GDM1 (cell line): ENCODE results near the gene DMKN.
"Not testable (repeated sequence)": the region's sequence is repeated elsewhere in the genome, so short reads cannot be mapped to it uniquely, and the experiment has no call there.

ENCODE experiments used
- DNase-seq: peaks from one replicate; lab custom pipeline; 2025; lab: John Stamatoyannopoulos, UW

DMKN gene

DNA sequence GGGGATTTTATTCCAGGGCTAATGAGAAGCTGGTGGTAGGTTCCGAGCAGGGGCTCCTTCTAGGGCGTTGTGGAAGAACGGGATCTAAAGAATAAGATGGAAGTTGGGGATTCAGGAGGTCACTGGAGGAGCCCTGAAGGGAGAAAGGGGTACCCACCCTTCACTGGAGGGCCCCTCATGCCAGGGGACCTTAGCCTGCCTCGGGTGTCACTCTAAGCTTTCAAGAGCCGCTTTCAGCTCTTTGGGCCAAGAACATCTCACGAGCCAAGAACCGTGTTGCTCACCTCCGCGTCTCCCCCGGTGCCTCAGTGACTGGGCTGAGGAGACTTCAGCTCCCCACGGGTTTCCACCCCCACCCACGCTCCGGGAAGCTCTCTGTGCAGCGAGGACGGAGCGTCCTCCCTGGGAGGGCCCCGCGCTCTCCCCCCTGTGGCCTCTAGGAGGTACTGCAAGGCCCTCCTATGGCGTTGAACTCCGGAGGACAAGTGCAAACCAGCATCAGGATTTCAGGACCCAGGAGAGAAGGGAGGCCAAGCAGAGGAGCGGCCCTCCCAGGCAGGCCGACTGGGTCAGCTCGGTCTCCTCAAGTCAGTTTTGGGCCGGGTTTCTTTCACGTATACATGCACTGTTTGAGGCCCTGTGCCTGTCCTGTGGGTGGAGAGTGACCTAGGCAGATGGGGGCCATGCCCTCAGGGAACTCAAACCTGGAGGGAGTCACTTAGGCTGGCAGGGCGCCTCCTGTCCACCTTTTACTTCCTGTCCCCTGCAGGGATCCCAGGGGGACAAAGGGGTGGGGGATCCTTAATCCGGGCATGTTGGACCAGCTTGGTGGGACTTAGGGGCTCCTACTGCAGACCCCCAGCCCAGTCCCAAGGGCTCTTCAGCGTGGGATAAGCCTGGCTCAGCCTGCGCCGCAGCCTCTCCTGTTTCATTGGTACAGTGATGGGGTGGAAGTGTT is 18.1 kb downstream of the DMKN start:
- peak; percentile 34 for DNase-seq

DNA sequence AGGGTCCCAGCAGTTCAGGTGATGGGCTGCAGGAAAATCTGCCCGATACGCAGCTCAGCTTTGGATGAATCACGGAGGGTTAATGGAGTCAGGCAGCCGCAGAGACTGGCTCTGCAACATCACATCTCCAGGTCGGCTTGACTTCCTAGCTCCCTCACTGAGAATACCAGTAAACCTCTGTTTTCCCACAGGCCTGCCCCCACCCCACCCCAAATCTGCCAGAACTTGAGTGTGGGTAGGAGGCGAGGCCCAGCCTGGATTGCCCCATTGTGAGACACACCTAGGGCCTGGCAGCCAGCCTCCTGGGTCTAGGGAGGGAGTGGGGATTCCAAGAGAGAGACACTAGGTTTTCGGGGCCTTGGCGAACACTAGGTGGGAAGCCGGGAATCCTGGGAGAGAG is 19.5 kb downstream of the DMKN start:
- DNase-seq: no peak

DNA sequence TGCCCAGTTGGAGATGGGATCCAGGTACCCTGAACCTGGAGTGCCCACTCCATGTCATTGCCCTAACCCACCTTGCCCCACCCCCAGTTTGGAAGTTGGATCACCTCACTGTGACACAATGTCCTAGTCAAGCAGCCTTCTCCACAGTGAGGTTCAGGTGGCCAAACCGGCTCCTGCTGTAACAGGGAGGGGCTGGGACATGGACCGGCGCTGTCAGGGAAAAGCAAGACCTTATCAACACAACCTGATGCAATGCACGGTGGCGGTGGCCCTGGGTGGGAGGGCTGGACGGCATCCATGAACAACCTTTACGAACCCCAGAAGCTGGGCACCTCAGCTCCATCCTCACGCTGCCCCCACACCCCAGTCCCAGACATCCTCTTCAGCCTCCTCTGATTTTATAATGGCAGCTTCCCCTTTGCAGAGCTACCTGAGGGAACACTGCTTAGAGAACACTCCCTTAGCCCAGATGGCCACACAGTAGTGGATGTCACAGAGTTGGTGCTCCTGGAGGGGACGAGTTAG is 21.6 kb downstream of the DMKN start:
- DNase-seq: no peak

DNA sequence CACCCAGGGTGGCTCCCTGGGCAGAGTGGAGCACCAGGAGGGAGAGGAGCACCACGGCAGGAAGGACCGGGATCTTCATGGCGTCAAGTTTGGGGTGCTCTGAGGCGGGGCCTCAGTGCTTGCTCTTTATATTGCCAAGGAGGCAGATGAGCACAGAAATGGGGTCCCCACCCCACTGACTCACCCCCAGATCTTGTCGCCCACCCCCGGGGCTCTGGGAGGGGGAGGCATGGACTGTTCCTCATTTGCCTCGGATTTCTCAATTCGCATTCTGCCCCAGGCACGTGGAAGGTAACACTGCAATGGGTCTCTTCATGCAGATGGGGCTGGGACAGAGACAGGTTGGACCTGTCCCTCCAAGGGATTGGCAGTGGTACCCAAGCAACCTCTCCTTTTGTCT is 23.1 kb downstream of the DMKN start, which contains the start of gene KRTDAP:
Gene KRTDAP, minus strand, starts transcription at position 101 of the 400 bp plus-strand sequence. Its CDS starts 22 bp downstream, at position 79.
- no peak for DNase-seq

DNA sequence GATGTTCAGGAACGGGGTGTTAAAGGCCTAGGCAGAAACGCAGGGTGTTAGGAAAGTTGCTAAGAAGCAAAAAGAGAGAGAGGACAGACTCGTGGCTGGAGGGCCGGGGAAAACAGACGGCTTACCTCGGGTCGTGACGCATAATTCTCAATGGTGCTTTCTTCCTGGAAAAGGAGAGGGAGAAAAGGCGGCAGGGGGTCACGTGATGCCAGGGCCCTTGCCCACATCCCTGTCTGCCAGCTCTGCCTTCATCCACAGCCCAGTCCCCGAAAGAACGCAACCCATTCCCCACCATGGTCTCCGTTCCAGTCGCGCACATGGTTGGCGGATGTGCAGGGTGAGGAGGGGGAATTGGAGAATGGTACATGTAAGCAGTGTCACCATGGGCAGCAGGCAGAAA is 24.8 kb downstream of the DMKN start:
- DNase-seq: no peak

DNA sequence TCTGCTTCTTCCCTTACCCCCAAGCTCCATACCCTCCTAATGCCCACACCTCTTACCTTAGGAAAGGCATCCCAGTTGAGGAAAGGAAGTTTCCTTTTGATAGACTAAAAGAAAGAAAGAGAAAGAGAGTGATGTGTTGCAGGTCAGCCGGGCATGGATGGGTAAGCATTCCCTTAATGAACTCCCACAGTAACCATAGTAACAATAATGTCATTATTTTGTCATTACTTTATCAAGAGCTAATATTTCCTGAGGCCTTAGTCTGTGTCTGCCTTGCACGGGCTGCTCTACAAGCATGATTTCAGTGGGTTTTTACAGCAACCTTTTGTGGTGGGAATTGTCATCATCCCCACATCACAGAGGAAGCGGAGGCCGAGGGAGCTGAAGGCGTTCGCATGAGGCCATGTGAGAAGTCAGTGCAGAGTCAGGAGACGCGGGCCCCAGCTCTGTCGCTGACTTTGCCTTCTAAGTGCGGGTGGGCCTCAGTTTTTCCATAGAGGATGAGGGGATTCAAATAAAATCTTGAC is 25.7 kb downstream of the DMKN start:
- no peak for DNase-seq

DNA sequence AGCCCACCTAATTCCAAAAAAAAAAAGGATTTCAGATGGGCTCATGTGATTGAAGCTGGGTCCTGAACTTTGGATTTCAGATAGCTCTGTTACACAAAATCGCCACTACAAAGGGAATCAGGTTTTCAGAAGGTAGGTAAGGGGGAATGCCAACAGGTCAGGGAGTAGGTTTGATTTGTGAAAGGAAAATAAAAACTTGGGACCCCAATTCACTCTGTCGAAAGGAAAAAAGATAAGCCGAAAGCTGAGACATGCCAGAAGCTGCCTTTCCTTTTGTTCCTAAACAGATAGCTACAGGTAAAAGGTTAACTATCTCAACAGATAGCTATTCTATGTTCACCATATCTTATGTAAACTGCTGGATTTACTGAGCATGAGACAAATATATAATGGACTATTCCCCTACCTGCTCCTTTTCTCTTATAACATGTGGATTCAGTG is 27.2 kb downstream of the DMKN start:
- DNase-seq: no peak

DNA sequence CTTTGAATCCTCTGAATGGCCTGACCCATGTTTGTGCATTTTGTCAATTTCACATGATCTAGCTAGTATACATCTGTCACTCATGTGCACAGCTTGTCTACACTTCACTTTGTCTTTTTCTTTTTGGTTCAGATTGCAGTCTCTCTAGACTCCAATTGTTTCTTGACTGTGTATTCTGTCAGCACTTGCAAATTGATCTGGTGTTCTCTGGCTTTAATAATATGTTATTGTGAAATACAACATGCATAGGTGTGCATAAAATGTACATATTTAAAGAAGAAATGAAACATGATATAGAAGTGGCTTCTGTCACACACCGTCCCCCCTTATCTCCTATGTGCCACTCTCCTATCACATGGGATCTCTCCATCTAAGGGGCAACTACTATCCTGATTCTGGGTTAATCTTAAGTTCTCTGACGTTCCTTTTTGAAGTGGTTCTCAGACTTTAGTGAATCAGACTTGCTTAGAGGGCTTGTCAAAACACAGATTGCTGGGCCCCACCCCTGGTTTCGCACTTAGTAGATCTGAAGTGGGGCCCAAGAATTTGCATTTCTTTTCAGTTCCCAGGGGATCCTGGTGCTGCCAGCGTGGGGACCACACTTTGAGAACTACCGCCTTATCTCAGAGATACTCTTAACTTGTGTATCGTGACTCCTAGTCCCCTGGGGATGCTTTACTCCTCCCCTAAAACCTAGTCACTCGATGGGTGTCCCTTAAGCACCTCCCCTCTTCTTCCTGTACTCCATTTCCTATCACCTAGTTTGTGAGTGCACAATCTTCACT is 29.0 kb downstream of the DMKN start:
- DNase-seq: no peak

DNA sequence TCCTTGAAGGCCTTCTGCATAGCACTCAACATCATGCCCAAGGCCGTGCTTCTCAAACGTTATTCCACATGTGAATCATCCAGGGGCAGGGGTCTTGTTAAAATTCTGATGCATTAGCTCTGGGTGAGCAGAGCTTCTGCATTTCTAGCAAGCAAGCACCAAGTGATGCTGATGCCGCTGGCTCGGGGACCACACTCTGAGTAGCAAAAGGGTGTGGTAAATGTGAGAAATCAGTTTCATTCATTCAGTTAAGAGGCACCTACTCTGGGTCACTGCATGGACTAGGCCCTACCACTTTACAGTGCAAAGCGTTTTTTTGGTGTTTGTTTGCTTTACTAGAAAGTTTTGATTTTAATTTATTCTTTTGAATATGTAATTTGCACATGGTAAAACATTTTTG is 30.4 kb downstream of the DMKN start:
- no peak for DNase-seq

DNA sequence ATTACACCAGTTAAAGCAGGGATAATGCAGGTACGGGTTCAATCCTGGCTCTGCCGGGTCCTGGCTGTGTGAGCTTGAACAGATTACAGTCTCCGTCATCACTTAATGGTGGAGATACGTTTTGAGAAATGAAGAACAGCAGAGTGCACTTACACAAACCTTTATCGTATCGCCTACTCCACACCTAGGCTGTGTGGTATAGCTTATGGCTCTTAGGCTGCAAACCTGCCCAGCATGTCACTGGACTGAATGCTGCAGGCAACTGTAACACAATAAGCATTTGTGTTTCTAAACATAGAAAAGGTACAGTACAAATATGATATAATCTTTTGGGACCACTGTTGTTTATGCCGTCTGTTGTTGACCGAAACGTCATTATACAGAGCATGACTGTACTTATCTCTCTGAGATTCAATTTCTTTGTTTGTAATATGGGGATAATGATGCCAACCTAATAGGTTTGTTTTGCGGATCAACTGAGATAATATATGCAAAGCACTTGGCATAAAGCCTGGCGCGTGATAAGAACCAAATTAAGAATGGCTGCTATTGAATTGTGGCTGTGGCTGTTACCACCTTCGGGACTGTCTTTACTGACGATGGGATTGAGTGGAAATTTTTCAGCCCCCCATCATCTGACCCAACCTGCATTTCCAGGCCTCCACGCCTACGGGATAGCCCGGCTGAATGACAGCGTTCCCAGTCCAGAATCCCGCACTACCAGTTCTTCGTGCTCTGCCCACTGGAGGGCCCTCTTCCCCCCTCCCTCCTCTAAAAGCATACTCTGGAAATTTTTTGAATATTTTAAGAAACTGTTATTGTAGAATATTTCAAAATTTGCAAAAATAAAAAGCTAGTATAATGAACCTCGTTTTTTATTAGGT is 34.4 kb downstream of the DMKN start:
- no peak for DNase-seq

DNA sequence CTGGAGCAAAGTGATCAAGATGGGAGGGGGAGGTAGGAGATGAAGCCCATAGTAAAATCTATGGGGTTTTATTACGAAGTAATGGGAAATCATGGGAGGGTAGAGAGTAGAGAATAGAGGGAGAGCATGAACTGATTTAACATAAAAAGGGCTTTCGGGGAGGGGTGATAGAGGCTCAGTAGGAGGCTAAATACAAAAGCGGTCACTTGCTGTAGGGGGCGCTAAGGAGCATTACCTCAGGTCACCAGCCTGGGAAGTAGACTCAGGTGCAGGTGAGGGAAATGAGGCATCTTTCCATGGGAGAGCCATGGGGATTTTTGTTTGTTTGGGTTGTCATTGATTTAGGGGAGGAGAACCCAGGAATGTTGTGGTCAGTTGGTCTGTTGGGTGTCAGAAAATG is 37.3 kb downstream of the DMKN start:
- DNase-seq: no peak

DNA sequence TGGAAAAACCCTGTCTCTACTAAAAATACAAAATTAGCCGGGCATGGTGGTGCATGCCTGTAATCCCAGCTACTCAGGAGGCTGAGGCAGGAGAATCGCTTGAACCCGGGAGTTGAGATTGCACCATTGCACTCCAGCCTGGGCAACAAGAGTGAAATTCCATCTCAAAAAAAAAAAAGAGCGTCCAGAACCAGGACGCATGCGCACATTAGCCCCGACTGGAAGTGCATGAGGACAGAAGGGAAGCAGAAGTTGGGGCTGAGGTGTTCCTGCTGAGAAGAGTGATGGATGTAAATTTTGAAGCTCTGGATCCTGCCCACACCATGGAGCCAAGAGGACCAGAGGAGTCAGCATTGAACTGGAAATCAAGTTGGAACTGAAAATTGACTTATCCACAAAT is 38.9 kb downstream of the DMKN start:
- not testable (repeated sequence) for DNase-seq

DNA sequence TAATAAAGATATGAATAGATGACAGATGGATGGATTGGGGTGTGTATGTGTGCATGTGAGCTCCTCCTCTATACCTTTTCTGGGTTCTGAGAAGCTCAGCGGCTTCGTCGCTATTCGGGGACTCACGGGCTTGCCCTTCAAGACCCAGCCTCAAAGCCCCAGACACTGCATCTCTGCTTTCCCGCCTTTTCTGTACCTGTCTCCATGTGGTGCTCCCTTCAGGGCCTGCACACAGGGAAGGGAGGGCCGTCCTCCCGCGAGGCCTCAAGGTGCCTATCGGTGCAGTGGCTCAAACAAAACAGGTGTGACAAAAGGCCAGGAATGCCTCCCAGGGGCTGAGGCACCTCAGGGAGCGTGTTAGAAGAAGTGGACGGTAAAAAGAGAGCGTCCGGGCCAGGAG is 39.3 kb downstream of the DMKN start:
- DNase-seq: no peak

DNA sequence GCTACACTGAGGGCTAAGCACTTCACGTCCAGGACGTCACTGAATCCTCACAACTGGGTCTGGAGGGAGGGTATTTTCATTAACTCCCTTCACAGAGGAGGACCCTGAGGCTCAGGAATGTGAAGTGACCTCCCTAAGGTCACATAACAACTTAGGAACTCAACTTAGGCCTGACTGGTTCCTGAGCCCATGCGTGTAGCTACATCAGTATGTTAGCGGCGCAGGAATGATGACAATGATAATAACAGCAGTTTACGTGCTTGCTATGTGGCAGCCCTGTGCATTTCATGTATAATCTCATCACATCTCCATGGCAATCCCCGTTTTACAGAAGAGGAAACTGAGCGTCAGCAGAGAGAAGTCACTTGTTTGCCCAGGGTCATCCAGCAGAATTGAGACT is 41.5 kb downstream of the DMKN start:
- DNase-seq: no peak

DNA sequence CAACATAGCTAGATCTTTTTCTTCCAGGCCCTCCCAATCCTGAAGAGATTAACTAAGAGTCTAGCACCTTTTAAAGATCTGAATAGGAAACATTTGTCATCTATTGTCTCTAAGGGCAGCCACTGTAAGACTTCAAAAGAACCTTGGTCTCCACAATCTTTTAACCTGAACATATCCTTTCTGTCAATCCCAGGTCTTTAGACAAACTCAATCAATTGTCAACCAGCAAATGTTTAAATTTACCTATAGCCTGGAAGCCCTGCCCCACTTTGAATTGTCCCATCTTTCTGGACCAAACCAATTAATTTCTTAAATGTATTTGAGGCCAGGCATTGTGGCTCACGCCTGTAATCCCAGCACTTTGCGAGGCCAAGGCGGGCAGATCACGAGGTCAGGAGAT is 42.4 kb downstream of the DMKN start:
- not testable (repeated sequence) for DNase-seq

DNA sequence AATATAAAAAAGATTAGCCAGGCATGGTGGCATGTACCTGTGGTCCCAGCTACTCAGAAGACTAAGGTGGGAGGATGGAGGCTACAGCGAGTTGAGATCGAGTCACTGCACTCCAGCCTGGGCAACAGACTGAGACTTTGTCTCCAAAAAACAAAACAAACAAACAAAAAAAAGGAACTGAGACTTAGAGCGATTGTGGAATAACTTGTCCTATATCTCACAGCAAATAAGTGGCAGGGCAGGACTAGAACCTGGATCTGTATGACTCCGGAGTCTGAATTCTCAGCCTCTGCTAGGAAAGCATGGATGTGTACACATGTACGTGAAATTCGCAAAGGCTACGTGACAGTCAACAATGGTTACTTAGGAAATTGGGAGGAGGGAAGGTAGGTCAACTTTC is 43.3 kb downstream of the DMKN start:
- DNase-seq: no peak

DNA sequence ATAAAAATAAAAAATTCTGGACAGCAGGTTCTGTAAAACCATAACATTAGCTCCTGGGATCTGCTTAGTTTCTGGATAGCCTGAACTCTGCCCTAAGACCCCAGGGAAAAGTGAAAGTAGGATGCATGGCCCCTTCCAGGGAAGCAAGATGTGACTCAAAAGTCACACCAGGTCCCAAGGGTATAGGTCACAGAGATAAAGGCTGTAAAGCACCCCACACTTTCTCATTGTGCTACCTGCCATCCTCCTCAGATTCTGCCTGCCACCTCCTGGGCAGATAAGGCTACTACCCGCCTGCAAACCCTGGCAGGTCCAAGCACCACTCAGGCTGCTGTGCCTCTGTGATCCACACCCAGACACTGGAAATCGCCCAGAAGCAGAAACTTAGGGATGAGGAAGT is 44.8 kb downstream of the DMKN start:
- DNase-seq: peak; percentile 58

DNA sequence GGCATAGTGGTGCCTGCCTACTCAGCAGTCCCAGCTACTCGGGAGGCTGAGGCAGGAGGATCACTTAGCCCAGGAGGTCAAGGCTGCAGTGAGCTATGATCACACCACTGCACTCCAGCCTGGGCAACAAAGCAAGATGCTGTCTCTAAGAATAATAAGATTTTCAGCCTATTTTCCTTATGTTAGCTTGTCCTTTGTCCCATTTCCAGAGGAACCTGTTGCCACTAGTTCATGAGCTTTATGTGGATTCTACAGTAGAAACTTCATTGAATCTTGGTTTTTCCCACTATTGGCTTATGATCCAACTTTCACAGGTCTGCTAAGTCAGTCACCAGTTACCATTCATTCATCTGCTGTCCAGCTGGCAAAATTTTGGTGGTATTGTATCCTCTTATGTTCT is 47.2 kb downstream of the DMKN start:
- DNase-seq: no peak

DNA sequence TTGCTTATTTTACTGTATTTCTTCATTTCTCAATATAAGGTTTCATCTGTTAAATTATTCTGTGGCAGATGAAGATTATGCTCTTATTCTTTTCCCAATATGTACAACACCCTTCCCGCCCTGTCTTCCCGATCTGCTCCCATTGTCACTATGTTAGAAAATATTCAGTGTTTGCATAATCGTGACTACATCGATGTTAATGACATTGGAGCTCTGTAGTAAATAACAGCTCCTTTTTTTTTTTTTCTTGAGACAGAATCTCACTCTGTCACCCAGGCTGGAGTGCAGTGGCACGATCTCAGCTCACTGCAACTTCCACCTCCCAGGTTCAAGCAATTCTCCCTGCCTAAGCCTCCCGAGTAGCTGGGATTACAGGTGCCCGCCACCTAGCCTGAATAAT is 50.5 kb downstream of the DMKN start:
- DNase-seq: not testable (repeated sequence)

DNA sequence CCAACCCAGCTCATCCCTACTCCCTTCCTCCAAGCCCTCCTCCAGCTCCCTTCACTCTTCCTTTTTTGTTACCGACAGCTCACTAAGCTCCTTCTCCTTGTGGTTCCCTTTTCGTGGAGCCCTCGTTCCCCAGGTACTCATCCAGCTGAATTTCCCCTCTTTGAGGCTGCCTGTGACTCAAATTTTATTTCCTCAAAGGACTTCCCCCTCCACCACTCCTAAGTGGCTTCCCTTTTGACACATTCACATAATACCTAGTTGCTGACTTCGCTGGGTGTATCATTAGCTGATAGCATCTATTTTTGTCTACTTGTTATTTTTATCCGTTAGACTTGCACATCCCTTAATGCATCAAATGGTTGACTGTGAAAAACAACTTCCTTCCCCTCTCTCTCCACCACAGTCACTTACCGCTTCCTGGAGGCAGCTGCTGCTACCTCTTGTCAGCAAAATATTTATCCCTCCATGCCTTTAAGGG is 50.9 kb downstream of the DMKN start:
- DNase-seq: peak; percentile 81

DNA sequence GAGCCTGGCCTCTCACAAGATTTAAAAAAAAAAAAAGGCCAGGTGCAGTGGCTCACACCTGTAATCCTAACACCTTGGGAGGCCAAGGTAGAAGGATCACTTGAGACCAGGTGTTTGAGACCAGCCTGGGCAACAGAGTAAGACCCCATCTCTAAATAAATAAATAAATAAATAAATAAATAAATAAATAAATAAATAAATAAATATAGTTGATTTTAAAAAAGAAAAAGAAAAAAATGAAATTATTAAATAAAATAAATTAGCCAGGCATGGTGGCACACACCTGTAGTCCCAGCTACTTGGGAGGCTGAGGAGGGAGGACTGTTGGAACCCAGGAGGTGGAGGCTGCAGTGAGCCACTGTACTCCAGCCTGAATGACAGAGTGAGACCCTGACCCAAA is 51.7 kb downstream of the DMKN start:
- not testable (repeated sequence) for DNase-seq
